ENCODE measurements around the gene LAMA2.

- TF ChIP-seq CTCF (IDR thresholded peaks at IDR 0.05): no peak
- TF ChIP-seq POLR2A (IDR thresholded peaks at IDR 0.05): no peak
These were observed 508.0 kb downstream of the LAMA2 start for GRCh38 chr6:129390900-129391299.
